GM12873 (cell line): ENCODE results near the gene FAM227B.

Experiments
- TF ChIP-seq, protein P1 (sequence below): IDR thresholded peaks from 2 replicates; pipeline ENCODE4 v1.5.1; 2012; ENCODE audit warnings: low read depth, mild to moderate bottlenecking, moderate library complexity, low read length, control low read depth; ENCODE audit not compliant: insufficient read depth; ENCODE audit errors: missing control alignments

Gene FAM227B

DNA sequence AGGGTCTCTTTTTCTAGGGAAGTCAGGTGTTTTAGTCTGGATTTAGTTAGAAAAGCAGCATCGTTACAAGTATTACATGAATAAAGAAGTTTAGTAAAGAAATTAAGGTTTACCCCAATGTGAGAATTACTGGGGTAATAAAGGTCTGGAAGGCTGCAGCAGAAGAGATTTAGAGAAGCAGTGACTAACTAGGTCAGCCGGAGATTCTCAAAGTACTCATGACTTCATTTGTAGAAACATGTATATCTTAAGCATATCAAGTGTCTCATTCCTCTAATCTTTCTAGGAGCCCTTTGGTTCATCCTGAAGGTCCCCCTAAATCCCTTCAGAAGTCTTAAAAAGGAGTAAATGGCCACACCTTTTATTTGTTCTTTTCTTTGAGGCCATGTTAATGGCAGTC, 26.3 kb upstream of the FAM227B start:
- TF ChIP-seq, protein P1, sequence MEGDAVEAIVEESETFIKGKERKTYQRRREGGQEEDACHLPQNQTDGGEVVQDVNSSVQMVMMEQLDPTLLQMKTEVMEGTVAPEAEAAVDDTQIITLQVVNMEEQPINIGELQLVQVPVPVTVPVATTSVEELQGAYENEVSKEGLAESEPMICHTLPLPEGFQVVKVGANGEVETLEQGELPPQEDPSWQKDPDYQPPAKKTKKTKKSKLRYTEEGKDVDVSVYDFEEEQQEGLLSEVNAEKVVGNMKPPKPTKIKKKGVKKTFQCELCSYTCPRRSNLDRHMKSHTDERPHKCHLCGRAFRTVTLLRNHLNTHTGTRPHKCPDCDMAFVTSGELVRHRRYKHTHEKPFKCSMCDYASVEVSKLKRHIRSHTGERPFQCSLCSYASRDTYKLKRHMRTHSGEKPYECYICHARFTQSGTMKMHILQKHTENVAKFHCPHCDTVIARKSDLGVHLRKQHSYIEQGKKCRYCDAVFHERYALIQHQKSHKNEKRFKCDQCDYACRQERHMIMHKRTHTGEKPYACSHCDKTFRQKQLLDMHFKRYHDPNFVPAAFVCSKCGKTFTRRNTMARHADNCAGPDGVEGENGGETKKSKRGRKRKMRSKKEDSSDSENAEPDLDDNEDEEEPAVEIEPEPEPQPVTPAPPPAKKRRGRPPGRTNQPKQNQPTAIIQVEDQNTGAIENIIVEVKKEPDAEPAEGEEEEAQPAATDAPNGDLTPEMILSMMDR: no peak

DNA sequence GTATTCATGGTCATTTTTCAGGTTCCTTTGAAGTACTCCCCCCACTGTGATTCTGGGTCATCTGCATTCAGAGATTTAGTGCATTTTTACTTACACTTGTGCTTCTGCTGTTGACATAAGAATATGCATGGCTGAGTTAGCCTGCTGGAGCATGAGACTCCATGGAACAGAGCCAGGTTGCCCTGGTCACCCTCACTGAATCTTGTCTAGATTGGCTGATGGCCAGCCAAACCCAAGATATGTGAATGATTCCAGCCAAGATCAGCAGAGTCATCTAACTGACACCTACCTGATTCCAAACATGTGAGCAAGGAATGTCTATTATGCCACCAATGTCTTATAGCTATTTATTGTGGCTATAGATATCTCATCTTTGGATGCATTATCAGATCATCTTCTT, 25.3 kb upstream of the FAM227B start:
- TF ChIP-seq, protein P1: no peak

GRCh38 chr15:49645277-49645676, 24.7 kb upstream of the FAM227B start:
- TF ChIP-seq, protein P1: no peak

GRCh38 chr15:49644364-49644794, 23.8 kb upstream of the FAM227B start:
- TF ChIP-seq, protein P1: no peak

GRCh38 chr15:49637857-49638256, 17.2 kb upstream of the FAM227B start:
- TF ChIP-seq, protein P1: no peak

DNA sequence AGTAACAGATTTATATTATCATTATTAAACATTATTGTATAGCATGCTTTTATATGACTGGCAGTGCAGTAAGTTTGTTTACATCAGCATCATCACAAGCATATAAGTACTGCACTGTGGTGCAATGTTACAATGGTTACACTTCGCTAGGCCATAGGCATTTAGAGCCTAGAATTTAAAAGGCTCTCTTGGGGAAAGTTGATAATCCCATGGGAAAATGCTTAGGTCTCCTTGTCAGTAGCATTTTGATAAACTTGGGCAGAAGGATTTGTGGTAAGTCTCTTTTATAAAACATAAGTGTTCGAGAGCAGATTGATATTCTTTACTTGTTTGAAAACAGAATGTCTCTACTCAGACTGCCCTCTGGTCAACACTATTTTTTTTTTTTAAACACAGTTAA, 7.8 kb upstream of the FAM227B start:
- TF ChIP-seq, protein P1: no peak

- TF ChIP-seq, protein P1: no peak
Observed at GRCh38 chr15:49627407-49627877, 6.8 kb upstream of the FAM227B start.

- TF ChIP-seq, protein P1: no peak
Observed at GRCh38 chr15:49625460-49626036, 4.9 kb upstream of the FAM227B start.
